NB4 (cell line): Measurements from ENCODE around the gene GALNT17.

Source experiments
- CTCF ChIP-seq: IDR thresholded peaks from one replicate; pipeline ENCODE4 v1.5.1; 2012; ENCODE audit warnings: low read depth, low read length
- MAX ChIP-seq: IDR thresholded peaks from 2 replicates; pipeline ENCODE4 v1.6.1; 2011; ENCODE audit warnings: low read depth, low read length
- MYC ChIP-seq: IDR thresholded peaks from 2 replicates; pipeline ENCODE4 v1.6.1; 2011; ENCODE audit warnings: low read depth, low read length
- POLR2A ChIP-seq: IDR thresholded peaks from 2 replicates; pipeline ENCODE4 v1.6.1; 2011; ENCODE audit warnings: mild to moderate bottlenecking; ENCODE audit not compliant: insufficient read length; ENCODE audit errors: extremely low read depth

GRCh38 chr7:71548746-71549145 lies 416.8 kb downstream of the GALNT17 start:
- TF ChIP-seq CTCF (no peak), MAX (no peak), POLR2A (no peak), MYC (no peak)
